HepG2 (cell line): ENCODE measurements around the gene ABHD2.
"Not testable (repeated sequence)": the region's sequence is repeated elsewhere in the genome, so short reads cannot be mapped to it uniquely, and the experiment has no call there.

ENCODE experiments used
- CEBPB ChIP-seq: IDR thresholded peaks from 2 replicates; pipeline ENCODE4 v1.6.1; 2011; ENCODE audit warnings: low read depth, low read length, improper control_type of control experiment, borderline replicate concordance
- CTCF ChIP-seq: sonication (generic); formaldehyde crosslinking; IDR thresholded peaks from 2 replicates; pipeline ENCODE4 v1.5.0; 2020; ENCODE audit warnings: mild to moderate bottlenecking, missing genetic modification reagents, moderate library complexity
- EP300 ChIP-seq, 3 experiments: sonication (generic) in 1 of 3; formaldehyde crosslinking in 1 of 3; IDR thresholded peaks; 2 replicates each; pipeline versions ENCODE4 v1.5.1 to v1.6.1; 2011 to 2020; ENCODE audit warnings: low read depth in 2 of 3, low read length in 2 of 3, borderline replicate concordance in 1 of 3, improper control_type of control experiment in 1 of 3, mild to moderate bottlenecking in 1 of 3, missing genetic modification reagents in 1 of 3, moderate library complexity in 1 of 3
- HNRNPK ChIP-seq: fragments of 200-400 bp; formaldehyde crosslinking; IDR thresholded peaks from 2 replicates; pipeline ENCODE4 v1.6.1; 2018; ENCODE audit warnings: low read length, low read depth, moderate library complexity, mild to moderate bottlenecking; ENCODE audit not compliant: poor library complexity, severe bottlenecking
- KMT2A ChIP-seq: sonication (generic); formaldehyde crosslinking; IDR thresholded peaks from 2 replicates; pipeline ENCODE4 v1.4.0; 2020; ENCODE audit warnings: missing genetic modification reagents
- NCOR1 ChIP-seq: fragments of 200-600 bp; sonication (generic); IDR thresholded peaks from 2 replicates; pipeline ENCODE4 v1.7.0; 2017; ENCODE audit warnings: antibody characterized with exemption, low read length, borderline replicate concordance
- NFIC ChIP-seq: IDR thresholded peaks from 2 replicates; pipeline ENCODE4 v1.6.1; 2012; ENCODE audit warnings: mild to moderate bottlenecking, low read length, inconsistent platforms
- POLR2A ChIP-seq, 2 experiments: IDR thresholded peaks; 2 replicates each; pipeline ENCODE4 v1.6.1; 2011; ENCODE audit warnings: low read depth in 2 of 2, low read length in 2 of 2, mild to moderate bottlenecking in 1 of 2, moderate library complexity in 1 of 2; ENCODE audit not compliant: insufficient read depth in 1 of 2
- SOX6 ChIP-seq, 2 experiments: fragments of 450-650 bp in 1 of 2; sonication (generic) in 1 of 2; formaldehyde crosslinking in 1 of 2; IDR thresholded peaks; 2 replicates each; pipeline versions ENCODE4 v1.4.0 to v1.6.1; 2017 to 2020; ENCODE audit warnings: antibody characterized with exemption in 1 of 2, mild to moderate bottlenecking in 1 of 2, missing genetic modification reagents in 1 of 2
- TCF7L2 ChIP-seq: IDR thresholded peaks from 2 replicates; pipeline ENCODE4 v1.6.1; 2011; ENCODE audit warnings: mild to moderate bottlenecking, low read depth, low read length, moderate library complexity
- ZFP41 ChIP-seq: sonication (generic); formaldehyde crosslinking; IDR thresholded peaks from 2 replicates; pipeline ENCODE4 v1.4.0; 2020; ENCODE audit warnings: mild to moderate bottlenecking, missing genetic modification reagents, borderline replicate concordance

GRCh38 chr15:89085933-89086332, 2.3 kb upstream of the ABHD2 start:
- not testable (repeated sequence) for TF ChIP-seq TCF7L2; POLR2A (IDR thresholded peaks at IDR 0.05; ENCODE audit: insufficient read depth in 1 of 2, low read depth in 2 of 2, low read length in 2 of 2); CTCF (CRISPR knock-in tag); KMT2A (CRISPR knock-in tag); HNRNPK; EP300 (IDR thresholded peaks at IDR 0.05; ENCODE audit: low read depth in 2 of 2, low read length in 2 of 2); EP300 (CRISPR knock-in tag; IDR thresholded peaks at IDR 0.05; ENCODE audit: borderline replicate concordance); NFIC; CEBPB; ZFP41; NCOR1; SOX6 (IDR thresholded peaks at IDR 0.05); SOX6 (CRISPR knock-in tag; IDR thresholded peaks at IDR 0.05)
